HG02970 (cell line): ENCODE results near the gene CELF2.

Source experiments
- ATAC-seq: cut with Tn5 transposase; IDR thresholded peaks from one replicate; pipeline ENCODE4 v1.9.1; 2021; ENCODE audit warnings: mild to moderate bottlenecking, moderate library complexity, moderate number of reproducible peaks; ENCODE audit not compliant: unreplicated experiment, low FRiP score

CELF2 gene

DNA sequence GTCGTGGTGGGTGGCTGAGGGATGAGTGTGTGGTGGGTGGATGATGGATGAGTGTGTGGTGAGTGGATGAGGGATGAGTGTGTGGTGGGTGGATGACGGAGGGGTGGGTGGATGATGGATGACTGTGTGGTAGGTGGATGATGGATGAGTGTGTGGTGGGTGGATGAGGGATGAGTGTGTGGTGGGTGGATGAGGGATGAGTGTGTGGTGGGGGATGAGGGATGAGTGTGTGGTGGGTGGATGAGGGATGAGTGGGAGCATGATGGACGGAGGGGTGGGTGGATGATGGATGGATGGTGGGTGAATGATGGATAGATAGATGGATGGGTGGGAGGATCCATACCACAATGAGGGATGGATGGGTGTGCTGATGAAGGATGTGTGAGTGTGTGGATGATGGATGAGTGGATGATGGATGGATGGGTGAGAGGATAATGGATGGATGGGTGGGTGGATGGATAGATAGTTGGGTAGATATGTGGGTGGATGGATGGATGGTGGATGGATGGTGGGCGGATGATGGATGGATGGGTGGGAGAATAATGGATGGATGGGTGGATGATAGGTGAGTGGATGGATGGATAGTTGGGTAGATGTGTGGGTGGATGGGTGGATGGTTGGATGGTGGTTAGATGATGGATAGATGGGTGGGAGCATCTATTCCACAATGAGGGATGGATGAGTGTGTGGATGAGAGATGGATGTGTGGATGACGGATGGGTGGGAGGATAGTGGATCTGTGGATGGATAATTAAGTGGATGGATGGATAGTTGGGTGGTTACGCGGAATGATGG, 266.8 kb downstream of the CELF2 start:
- no peak for ATAC-seq

DNA sequence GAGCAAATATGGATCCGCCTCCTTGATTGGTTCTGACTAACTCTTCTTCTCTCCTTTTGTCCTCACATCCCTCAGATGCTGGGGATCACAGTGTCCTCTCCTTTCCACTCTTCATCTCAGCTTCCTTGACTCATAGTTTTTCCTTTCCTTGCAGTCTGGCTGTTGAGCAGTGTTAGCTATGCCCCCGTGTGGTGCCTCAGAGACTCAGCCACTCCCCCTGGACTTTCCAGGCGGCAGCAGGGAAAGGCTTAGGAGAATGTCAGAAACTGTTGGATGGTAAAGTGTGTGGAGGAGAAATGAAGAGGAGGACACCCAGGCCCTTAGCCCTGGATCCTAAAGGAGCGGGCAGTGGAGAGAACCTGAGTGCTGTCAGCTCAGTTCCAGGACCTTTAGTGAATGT, 267.5 kb downstream of the CELF2 start:
- ATAC-seq = no peak

DNA sequence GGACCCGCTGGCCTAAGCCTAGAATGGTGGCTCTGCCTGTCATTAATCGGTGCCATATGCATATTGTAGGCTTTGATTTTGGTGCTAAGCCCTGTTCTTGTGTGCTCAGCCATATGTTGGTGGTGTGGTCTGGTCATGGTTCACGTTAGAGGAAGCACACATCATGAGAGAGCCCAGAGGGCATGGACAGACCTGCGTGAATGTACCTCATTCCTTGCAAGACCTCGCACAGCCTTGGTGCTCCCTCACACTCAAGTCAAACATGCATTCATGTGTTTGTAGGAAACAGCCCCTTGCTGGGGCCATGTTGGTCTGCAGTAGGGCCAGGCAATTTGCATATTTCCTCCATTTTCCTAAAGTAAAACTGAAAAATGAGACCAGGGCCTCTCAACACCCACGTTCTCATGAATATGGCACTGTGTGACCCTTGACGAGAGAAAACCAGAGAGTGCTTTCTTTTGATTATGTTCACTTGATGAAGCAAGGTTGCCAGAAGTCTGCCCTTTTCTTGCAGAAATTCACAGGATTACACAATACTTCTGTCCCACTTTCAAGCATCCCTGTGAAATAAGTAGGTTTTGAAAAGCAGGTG, 268.7 kb downstream of the CELF2 start:
- ATAC-seq = no peak

DNA sequence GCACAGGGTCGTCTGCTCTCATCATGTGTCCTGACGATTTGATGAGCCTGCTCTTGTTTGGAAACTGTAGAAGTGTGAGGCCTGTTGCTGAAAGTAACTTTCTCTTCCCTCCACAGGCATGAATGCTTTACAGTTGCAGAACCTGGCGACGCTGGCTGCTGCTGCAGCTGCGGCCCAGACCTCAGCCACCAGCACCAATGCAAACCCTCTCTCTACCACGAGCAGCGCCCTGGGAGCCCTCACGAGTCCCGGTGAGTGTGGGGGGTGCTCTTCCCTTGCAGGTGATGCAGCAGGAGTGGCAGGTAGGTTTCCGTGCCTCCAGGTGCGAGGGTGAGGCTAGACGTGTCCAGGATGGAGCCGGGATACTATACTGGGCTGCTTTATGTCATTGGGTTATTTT, 270.6 kb downstream of the CELF2 start:
- ATAC-seq = no peak

DNA sequence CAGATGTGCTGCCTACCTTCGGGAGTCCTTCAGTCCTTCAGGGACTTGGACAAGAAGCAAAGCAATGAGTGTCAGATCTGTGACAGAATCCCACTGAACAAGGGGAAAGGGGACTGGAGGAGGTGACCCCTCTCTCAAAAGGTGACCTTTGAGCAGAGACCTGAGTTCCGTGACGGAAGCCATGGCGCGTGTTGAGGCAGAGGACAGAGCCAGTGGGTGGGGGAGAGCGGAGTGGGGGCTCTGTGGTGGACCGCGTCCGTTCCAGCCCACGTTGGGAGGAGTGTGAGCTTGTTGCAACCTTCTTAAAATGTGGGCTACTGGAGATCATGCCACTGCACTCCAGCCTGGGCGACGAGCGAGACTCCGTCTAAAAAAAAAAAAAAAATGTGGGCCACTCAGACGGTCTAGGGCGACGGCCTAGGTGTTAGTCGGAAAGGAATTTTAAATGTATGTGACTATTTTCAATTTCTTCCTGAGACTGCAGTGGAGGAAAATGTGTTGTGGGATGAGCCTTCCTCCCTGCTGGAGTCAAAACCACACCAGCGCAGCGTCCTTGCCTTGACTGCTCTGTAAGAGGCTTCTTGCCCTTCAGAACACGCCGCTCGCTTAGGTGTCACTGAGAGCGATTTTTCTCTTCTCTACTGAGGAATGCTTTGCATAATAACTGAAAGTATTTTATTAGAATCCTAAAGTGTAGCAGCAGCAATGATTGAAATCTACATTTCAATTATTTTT, 272.7 kb downstream of the CELF2 start:
- ATAC-seq = no peak

DNA sequence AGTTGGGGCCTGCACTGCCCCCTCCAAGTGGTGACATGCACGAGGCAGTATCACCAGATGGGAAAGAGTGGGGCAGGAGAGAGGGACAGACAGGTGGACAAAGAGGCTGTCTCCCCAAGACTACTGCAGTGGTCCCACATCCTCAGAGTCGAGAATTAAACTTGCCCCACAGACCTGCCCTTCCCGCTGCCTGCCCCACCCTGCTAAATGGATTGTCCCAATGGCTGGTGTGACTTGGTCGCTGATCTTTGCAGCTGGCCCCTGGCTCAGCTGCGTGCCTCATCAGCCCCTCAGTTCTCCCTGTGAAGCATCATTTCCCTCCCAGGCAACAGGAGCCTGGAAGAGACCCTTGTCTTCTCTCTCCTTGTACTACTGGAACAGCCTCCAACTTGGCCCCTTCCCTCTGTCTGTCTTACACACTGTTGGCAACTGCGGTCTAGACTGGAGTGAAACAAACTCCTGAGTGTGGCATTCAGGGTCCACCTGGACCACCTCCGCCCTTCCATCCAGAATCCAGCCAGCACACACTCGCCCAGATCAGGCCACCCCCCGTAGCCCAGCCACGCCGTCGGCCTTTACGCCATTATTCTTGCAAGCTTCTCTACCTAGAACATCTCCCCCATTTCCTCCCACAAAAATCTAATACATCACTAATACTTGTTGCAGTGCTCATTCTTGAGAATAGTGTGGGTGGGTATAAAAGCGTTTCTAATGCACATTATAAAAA, 275.1 kb downstream of the CELF2 start:
- no peak for ATAC-seq

DNA sequence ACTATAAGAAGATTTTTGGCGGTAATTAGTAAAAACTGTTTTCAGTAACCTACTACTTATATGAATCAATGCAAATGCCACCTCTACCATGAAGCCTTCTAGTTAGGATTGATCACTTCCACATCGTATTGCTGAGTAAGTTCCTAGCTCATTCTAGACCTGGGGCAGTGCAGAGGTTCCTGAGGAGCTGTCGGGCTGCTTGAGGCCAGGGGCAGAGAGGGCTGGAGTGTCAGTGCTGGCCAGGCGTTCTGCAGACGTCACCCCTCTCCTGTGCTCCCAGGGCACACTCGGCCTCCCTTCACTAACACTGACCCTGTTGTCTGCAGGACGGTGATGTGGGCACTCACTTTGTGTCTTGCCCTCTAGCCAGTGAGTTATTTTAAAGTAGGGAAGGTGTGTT, 275.7 kb downstream of the CELF2 start:
- ATAC-seq = no peak

DNA sequence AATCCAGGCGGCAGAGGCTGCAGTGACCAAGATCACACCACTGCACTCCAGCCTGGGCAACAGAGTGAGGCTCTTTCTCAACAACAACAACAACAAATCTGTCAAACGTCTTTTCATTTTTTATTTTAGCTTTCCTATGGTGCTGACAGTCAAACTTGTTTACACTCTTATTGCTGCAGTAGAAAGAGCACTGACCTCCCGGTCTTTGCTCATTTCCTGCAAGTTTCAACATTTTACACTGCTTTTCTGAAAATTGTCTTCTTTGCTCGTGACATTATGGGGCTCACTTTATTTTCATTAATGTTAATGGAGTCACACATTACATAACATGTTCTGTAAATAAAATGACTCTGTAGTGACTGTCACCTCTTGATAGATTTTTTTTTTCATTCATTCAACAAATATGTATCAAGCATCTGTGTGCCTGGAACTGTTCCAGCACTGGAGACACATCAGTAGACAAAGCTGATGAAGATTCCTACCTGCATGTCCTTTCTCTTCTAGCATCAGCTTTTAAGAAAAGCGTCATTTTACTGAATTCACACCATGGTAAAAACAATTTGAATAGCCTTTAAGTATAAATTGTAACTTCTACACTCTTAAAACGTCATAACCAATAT, 277.3 kb downstream of the CELF2 start:
- no peak for ATAC-seq

DNA sequence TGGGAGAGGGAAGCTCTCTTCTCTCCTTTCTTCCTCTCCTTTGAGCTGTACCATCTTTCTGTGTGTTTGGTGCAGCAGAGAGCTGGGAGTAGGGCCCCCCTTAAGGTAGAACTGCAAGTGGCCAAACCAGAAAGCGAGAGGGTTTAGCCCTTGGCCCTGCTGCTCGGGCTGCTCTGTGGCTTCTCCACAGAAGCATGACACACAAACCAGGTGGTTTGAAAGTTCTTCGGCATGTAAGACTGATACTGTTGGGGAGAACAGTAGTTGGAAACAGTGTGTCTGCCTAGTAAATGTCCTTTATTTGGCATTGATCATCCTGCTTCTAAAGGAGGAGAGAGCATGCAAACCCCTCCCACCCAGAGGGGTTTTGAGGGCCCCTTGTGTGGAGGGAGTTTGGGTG, 277.8 kb downstream of the CELF2 start:
- ATAC-seq = no peak

DNA sequence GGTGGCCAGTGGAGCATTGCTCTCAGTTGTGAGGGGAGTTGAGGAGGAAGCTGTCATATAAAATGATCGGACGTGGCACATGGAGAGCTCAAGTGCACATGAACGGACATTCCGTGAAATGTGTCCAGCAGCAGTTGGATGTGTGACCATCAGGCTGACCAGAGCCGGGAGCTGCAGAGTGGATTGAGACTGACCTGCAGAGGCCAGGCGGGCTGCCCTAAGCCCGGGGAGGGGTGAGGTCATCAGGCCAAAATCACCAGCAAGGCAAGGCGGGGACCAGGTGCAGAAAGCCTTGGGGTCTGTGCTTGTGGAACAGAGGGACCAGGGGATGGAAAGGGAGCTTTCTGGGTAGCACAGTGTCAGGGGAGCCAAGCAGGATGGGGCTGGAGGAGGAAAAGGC, 279.5 kb downstream of the CELF2 start:
- no peak for ATAC-seq

DNA sequence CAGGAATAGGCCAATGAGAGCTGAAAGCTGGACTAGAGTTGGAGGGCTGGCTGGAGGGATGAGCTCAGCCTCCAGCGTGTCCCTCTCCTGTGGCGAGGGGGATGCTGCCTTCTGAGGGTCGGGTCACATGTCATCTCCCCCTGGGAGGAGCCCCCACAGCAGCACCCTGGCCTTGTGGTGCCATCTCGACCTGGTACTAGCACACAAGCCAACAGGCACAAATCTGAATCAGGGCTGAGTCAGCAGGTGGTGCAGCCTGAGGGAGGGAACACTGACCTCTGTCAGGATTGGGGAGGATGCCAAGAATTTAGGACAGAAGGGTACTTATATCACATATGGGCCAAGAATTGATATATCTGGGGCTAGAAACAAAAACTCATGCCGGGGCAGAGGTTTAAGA, 280.4 kb downstream of the CELF2 start:
- no peak for ATAC-seq

DNA sequence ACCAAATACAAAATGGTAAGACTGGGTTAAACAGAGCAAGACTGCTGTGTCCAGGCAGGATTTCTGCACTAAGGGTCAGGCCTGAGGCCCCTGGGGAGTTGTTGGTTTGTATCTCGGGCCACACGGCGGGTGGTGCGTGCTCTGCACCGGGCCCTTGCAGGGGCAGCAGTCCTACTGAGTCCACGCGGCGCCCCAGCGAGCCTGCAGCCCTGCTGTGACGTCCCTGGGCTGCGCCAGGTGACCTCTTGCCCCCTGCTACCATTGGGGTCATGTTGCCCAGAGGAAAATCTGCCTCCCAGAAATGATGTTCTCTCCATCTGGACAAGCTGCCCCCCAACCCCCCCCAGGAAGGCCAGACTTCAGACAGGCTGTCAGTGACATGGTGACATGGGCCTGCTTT, 281.5 kb downstream of the CELF2 start:
- no peak for ATAC-seq

DNA sequence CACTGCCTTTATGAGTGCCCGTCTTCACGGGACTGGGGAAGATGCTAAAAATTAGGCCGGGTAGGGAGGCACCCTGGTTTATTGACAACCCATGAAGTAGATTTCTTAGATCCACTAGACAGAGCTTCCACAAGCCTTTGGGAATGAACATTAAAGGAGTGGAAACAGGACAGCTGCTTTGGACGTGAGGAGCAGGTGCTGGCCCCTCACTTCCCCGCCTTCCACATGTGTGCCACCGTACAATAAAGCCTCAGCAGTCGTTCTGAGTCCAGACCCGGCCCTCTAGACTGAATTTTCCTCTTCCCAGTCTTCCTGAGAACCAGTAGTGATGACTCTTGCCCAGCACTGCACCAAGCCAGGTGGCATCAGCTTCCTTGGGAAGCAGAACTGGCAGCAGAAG, 282.4 kb downstream of the CELF2 start:
- no peak for ATAC-seq

DNA sequence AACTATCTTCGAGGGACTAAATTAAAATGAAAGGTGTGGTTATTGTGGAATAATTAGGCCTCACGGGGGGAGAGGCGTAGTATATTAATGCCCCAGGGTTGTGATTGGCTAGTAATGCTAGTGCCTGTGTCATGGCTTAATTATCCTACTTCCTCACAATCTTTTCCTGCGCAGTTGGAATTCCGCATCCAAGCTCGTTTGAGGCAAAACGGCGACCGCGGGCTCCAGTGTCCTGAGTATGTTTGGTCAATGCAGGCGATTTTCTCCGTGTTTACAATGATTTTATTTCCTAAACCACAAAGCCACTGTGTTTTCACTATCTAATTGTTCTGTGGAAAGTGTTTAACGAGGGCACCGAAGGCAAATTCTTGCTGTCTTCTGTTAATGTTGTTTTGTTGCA, 282.9 kb downstream of the CELF2 start:
- no peak for ATAC-seq

DNA sequence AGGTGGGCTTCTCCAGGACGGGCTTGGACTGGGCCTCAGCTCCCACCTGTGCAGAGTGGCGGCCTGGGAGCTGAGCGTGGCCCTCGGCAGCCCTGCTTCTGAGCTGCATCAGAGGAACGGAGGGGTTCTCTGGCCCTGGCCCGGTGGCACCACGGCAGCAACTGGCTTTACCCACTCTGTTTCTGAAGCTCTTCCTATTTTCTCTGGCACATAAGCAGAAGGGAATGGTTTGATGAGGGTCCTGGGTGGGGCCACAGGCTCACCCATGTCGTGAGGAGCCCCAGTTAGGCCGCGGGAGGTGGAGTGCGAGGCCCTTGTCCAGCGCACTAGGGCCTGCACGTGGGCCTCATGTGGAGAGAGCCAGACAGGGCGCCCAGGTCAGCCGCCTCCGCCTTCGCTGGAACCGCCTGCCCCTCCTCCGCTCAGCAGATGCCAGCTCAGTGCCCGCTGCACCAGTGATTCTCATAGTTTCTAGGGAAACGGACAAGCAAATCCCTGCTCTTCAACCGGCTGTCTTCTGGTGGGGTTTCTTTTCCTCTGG, 284.0 kb downstream of the CELF2 start:
- ATAC-seq = no peak

DNA sequence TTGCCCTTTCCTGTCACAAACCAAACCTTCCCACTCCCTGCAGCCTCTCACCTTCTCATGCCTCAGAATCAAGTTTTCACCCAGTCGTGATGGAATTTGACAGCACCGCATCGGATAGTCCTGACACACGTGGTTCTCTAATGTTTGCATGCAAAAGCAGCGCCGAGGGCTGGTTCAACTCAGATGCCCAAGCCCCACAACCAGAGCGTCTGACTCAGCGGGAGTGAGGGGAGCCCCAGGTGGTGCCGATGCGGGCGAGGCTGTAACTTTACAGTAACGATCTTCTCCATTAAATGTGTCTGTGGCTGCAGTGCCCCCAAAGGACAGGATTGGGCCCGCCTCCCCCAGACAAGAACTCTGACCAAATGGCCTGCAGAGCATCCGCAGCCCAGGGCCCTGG, 284.5 kb downstream of the CELF2 start:
- no peak for ATAC-seq

DNA sequence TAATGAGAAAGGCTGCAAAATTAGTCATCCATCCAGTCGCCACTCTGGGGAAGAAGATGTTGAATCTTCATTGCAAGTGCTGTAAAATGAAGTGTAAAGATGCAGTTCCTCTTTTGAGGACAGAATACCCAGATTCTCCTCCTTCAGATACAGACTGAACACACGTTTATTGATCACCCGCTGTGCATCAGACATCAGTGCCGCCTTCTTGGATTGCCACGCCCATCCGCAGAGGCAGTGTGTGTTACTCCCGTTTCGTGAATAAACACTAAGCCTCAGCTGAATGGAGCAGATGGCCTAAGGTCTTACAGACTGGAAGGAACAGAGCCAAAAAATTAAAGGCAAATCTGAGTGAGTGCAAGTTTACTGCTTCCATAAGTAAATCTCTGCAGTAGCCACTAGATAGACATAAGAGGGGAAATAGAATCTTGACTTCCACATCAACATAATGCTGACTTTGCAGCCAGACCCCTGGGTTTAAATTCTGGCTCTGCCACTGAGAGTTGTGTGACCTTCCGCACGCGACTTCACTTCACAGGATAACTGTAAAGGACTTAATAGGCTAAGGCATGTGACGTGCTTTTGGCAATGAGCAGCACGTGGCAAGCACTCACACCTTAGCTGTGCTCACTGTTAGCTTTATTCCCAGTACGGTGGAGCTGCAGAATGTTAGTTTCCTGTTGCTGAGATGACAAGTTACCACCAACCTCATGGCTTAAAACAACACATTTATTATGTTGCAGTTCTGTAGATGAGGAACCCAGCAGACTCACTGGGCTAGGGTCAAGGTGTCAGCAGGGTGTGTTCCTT, 285.9 kb downstream of the CELF2 start:
- no peak for ATAC-seq

DNA sequence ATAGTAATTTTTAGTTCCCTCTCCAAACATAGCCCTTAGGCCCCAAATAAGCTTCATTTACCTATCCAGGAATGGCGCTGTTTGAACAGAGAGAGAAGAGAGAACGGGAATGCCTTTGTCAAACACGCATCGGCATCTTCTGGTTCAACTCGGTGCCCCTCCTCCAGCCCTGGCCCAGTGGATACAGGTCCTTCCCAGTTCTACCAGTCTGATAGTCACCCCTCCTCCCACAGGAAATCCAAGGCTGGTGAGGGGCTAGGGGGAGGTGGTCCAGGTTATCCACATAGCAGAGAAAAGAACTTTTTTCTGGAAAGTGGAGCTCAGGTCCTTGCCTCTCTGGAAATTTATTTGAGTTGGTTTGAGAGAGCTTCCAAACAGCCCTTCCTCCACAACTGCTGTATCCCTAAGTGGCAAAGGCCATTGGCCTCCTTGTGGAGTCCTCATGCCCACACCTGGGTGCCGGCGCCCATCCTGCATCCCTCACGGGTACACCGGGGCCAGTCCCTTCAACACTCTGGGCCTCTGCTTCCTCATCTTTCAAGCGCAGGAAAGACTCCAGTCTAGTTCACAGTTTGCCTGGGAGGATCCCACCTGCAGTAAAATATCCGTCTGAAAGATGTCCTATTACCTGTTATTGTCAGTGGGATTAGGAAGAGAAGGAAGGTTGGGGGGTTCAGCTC, 287.4 kb downstream of the CELF2 start:
- ATAC-seq = no peak
